HepG2 (cell line): ENCODE data around the gene ELL. TPM values are rescaled to one million over a fixed set of nuclear protein-coding genes. Genes with fewer than 3 reads are reported as not detected.

ENCODE experiments used
- CC2D1A ChIP-seq: sonication (generic); formaldehyde crosslinking; IDR thresholded peaks from 2 replicates; pipeline ENCODE4 v1.8.1; 2023; ENCODE audit warnings: mild to moderate bottlenecking, missing genetic modification reagents
- FOXJ3 ChIP-seq: sonication (generic); formaldehyde crosslinking; IDR thresholded peaks from 2 replicates; pipeline ENCODE4 v1.4.0; 2020; ENCODE audit warnings: missing genetic modification reagents, mild to moderate bottlenecking, borderline replicate concordance
- MED13 ChIP-seq: sonication (generic); formaldehyde crosslinking; IDR thresholded peaks from 2 replicates; pipeline ENCODE4 v1.5.0; 2020; ENCODE audit warnings: missing genetic modification reagents
- NFKB2 ChIP-seq: sonication (generic); formaldehyde crosslinking; IDR thresholded peaks from 2 replicates; pipeline ENCODE4 v1.4.0; 2020; ENCODE audit warnings: missing genetic modification reagents, borderline replicate concordance
- ZNF235 ChIP-seq: sonication (generic); formaldehyde crosslinking; IDR thresholded peaks from 2 replicates; pipeline ENCODE4 v1.8.1; 2023; ENCODE audit warnings: mild to moderate bottlenecking, missing genetic modification reagents, borderline replicate concordance
- ZNF644 ChIP-seq: IDR thresholded peaks from 2 replicates; pipeline ENCODE4 v1.6.1; 2016; ENCODE audit warnings: low read depth
- polyA plus RNA-seq, 8 experiments: library from polyadenylated mRNA; depleted of rRNA in 3 of 8; stranded (reverse) in 7 of 8; unstranded in 1 of 8; fragments of >200 nt; fragmentation: Illumina TruSeq in 4 of 8; extraction: Trizol in 4 of 8; gene quantifications; 2 replicates each; pipeline versions ENCODE4 v1.2.1 to v1.2.3, GENCODE V29; 2011 to 2016; ENCODE audit warnings: low read depth in 4 of 8, missing spikeins in 1 of 8, mixed read lengths in 1 of 8; ENCODE audit not compliant: insufficient read depth in 1 of 8
- total RNA-seq, 5 experiments: library from RNA; depleted of rRNA; stranded (reverse); fragments of >200 nt; fragmentation: Illumina TruSeq; extraction: Trizol; gene quantifications; 2 replicates each; pipeline ENCODE4 v1.2.3, GENCODE V29; 2016; ENCODE audit warnings: low read depth in 1 of 5
- TF ChIP-seq, protein P1 (sequence below): sonication (generic); formaldehyde crosslinking; IDR thresholded peaks from 2 replicates; pipeline ENCODE4 v1.4.0; 2020; ENCODE audit warnings: mild to moderate bottlenecking, missing genetic modification reagents
- TF ChIP-seq, protein P2 (sequence below): sonication (generic); formaldehyde crosslinking; IDR thresholded peaks from 2 replicates; pipeline ENCODE4 v1.4.0; 2020; ENCODE audit warnings: low read depth, mild to moderate bottlenecking, missing genetic modification reagents
- TF ChIP-seq, protein P3 (sequence below): sonication (generic); formaldehyde crosslinking; IDR thresholded peaks from 2 replicates; pipeline ENCODE4 v1.5.0; 2020; ENCODE audit warnings: missing genetic modification reagents
- TF ChIP-seq, protein P4 (sequence below): sonication (generic); formaldehyde crosslinking; IDR thresholded peaks from 2 replicates; pipeline ENCODE4 v1.5.0; 2020; ENCODE audit warnings: mild to moderate bottlenecking, missing genetic modification reagents
- TF ChIP-seq, protein P5 (sequence below): sonication (generic); formaldehyde crosslinking; IDR thresholded peaks from 2 replicates; pipeline ENCODE4 v1.5.1; 2020; ENCODE audit warnings: mild to moderate bottlenecking, missing genetic modification reagents, borderline replicate concordance

The ELL gene
- total and polyA plus RNA-seq, 2 of the 13 experiments (the other 11 are each of a cell fraction or from before 2014, with no cell fraction given): 3.7 to 5.4 TPM

DNA sequence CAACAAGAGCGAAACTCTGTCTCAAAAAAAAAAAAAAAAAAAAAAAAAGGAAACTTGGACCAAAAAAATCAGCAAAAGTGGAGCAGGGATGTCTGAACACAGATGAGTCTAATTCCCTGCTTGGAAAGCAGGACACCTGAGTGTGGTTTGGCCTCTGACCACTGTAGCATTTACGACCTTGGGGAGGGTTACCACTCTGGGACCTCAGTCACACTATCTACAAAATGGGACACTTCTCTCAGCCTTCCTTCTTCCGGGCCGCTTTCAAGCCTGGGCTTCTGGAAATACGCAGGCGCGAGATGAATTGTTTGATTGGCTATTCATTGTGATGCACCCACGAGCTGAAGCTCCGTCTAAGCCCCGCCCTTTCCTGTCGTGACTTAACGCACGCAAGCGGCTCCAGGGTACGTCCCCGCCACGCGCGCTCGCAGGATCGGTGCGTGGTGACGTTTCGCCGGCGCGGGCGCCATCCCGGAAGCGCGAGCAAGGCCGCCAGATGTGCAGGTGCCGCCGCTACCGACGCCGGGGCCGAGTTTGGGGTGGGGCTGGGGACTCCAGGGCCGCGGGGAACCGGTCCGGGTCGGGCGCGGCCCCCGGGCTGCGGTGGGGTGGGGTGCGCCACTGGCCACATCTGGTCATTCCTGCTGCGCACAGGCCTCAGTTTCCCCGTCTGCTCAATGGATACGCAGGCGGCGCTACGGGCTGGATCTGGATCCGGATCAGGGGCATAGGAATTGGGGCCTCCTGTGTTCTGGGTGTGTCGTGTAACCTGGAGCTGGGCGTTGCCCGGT lies 35.7 kb upstream of the ELL start, which contains the start of gene KXD1 (continued):
- TF ChIP-seq, protein P1, sequence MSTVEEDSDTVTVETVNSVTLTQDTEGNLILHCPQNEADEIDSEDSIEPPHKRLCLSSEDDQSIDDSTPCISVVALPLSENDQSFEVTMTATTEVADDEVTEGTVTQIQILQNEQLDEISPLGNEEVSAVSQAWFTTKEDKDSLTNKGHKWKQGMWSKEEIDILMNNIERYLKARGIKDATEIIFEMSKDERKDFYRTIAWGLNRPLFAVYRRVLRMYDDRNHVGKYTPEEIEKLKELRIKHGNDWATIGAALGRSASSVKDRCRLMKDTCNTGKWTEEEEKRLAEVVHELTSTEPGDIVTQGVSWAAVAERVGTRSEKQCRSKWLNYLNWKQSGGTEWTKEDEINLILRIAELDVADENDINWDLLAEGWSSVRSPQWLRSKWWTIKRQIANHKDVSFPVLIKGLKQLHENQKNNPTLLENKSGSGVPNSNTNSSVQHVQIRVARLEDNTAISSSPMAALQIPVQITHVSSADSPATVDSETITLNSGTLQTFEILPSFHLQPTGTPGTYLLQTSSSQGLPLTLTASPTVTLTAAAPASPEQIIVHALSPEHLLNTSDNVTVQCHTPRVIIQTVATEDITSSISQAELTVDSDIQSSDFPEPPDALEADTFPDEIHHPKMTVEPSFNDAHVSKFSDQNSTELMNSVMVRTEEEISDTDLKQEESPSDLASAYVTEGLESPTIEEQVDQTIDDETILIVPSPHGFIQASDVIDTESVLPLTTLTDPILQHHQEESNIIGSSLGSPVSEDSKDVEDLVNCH (CRISPR knock-in tag): no peak
- no peak for TF ChIP-seq CC2D1A (CRISPR knock-in tag)
- no peak; the same call in 1 of the 2 replicates for TF ChIP-seq NFKB2 (CRISPR knock-in tag)
- TF ChIP-seq ZNF644 (CRISPR knock-in tag): no peak
- TF ChIP-seq, protein P2, sequence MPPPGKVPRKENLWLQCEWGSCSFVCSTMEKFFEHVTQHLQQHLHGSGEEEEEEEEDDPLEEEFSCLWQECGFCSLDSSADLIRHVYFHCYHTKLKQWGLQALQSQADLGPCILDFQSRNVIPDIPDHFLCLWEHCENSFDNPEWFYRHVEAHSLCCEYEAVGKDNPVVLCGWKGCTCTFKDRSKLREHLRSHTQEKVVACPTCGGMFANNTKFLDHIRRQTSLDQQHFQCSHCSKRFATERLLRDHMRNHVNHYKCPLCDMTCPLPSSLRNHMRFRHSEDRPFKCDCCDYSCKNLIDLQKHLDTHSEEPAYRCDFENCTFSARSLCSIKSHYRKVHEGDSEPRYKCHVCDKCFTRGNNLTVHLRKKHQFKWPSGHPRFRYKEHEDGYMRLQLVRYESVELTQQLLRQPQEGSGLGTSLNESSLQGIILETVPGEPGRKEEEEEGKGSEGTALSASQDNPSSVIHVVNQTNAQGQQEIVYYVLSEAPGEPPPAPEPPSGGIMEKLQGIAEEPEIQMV (CRISPR knock-in tag): 0 out of 2 replicates have a peak, but pooled peaks have one; percentile 7
- no peak for TF ChIP-seq ZNF235
- TF ChIP-seq, protein P3, sequence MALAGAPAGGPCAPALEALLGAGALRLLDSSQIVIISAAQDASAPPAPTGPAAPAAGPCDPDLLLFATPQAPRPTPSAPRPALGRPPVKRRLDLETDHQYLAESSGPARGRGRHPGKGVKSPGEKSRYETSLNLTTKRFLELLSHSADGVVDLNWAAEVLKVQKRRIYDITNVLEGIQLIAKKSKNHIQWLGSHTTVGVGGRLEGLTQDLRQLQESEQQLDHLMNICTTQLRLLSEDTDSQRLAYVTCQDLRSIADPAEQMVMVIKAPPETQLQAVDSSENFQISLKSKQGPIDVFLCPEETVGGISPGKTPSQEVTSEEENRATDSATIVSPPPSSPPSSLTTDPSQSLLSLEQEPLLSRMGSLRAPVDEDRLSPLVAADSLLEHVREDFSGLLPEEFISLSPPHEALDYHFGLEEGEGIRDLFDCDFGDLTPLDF (CRISPR knock-in tag): peak; percentile 75; the same call in 1 of the 2 replicates
- TF ChIP-seq, protein P4, sequence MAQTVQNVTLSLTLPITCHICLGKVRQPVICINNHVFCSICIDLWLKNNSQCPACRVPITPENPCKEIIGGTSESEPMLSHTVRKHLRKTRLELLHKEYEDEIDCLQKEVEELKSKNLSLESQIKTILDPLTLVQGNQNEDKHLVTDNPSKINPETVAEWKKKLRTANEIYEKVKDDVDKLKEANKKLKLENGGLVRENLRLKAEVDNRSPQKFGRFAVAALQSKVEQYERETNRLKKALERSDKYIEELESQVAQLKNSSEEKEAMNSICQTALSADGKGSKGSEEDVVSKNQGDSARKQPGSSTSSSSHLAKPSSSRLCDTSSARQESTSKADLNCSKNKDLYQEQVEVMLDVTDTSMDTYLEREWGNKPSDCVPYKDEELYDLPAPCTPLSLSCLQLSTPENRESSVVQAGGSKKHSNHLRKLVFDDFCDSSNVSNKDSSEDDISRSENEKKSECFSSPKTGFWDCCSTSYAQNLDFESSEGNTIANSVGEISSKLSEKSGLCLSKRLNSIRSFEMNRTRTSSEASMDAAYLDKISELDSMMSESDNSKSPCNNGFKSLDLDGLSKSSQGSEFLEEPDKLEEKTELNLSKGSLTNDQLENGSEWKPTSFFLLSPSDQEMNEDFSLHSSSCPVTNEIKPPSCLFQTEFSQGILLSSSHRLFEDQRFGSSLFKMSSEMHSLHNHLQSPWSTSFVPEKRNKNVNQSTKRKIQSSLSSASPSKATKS: no peak
- TF ChIP-seq MED13: 0 out of 2 replicates have a peak, but pooled peaks have one; percentile 57
- no peak for TF ChIP-seq FOXJ3
- TF ChIP-seq, protein P5, sequence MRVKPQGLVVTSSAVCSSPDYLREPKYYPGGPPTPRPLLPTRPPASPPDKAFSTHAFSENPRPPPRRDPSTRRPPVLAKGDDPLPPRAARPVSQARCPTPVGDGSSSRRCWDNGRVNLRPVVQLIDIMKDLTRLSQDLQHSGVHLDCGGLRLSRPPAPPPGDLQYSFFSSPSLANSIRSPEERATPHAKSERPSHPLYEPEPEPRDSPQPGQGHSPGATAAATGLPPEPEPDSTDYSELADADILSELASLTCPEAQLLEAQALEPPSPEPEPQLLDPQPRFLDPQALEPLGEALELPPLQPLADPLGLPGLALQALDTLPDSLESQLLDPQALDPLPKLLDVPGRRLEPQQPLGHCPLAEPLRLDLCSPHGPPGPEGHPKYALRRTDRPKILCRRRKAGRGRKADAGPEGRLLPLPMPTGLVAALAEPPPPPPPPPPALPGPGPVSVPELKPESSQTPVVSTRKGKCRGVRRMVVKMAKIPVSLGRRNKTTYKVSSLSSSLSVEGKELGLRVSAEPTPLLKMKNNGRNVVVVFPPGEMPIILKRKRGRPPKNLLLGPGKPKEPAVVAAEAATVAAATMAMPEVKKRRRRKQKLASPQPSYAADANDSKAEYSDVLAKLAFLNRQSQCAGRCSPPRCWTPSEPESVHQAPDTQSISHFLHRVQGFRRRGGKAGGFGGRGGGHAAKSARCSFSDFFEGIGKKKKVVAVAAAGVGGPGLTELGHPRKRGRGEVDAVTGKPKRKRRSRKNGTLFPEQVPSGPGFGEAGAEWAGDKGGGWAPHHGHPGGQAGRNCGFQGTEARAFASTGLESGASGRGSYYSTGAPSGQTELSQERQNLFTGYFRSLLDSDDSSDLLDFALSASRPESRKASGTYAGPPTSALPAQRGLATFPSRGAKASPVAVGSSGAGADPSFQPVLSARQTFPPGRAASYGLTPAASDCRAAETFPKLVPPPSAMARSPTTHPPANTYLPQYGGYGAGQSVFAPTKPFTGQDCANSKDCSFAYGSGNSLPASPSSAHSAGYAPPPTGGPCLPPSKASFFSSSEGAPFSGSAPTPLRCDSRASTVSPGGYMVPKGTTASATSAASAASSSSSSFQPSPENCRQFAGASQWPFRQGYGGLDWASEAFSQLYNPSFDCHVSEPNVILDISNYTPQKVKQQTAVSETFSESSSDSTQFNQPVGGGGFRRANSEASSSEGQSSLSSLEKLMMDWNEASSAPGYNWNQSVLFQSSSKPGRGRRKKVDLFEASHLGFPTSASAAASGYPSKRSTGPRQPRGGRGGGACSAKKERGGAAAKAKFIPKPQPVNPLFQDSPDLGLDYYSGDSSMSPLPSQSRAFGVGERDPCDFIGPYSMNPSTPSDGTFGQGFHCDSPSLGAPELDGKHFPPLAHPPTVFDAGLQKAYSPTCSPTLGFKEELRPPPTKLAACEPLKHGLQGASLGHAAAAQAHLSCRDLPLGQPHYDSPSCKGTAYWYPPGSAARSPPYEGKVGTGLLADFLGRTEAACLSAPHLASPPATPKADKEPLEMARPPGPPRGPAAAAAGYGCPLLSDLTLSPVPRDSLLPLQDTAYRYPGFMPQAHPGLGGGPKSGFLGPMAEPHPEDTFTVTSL (CRISPR knock-in tag): no peak
